Caco-2 (cell line): ENCODE results near the gene STK17A. TPM values are rescaled to one million over a fixed set of nuclear protein-coding genes. Genes with fewer than 3 reads are reported as not detected.

Source experiments
- Bru-seq: library from RNA; stranded (reverse); fragments of 400-500 nt; gene quantifications from one replicate; lab custom pipeline; 2021; lab: Mats Ljungman, UMichigan
- BruChase-seq, 2 experiments: library from RNA; stranded (reverse); fragments of 400-500 nt; gene quantifications; one replicate each; lab custom pipeline; 2021; lab: Mats Ljungman, UMichigan
- BruUV-seq: library from RNA; stranded (reverse); fragments of 400-500 nt; replicated peaks from 2 replicates; lab custom pipeline; 2021; lab: Mats Ljungman, UMichigan
- CTCF ChIA-PET: fragments of 300-600 bp; sonication (Branson Sonifier 250); formaldehyde crosslinking; loops from one replicate; lab custom pipeline; 2022; ENCODE audit warnings: antibody characterized with exemption; lab: Charles Lee
- POLR2A ChIA-PET: fragments of 300-600 bp; sonication (Branson Sonifier 250); formaldehyde crosslinking; loops from one replicate; lab custom pipeline; 2022; ENCODE audit warnings: antibody characterized with exemption; lab: Charles Lee
- DNase-seq, 2 experiments: peaks; one replicate each; pipeline versions ENCODE4 v3.0.0 to v3.0.0-alpha.2; 2020 to 2022
- H3K27me3 ChIP-seq: replicated peaks from 2 replicates; pipeline ENCODE4 v1.6.0; 2011; ENCODE audit warnings: low read length; ENCODE audit not compliant: control insufficient read depth, insufficient read depth
- H3K36me3 ChIP-seq: 2 replicates; pipeline ENCODE4 v1.5.1; 2011; ENCODE audit warnings: low read length; ENCODE audit not compliant: control insufficient read depth, insufficient read depth
- H3K4me1 ChIP-seq: fragments of 250-450 bp; sonication (Bioruptor Pico); 2 replicates; pipeline ENCODE4 v1.5.1; 2020; ENCODE audit warnings: mild to moderate bottlenecking
- H3K4me3 ChIP-seq: 2 replicates; pipeline ENCODE4 v1.5.1; 2011; ENCODE audit warnings: low read depth, mild to moderate bottlenecking, control low read depth, low read length
- H3K9me3 ChIP-seq: fragments of 250-450 bp; sonication (Bioruptor Pico); 2 replicates; pipeline ENCODE4 v1.5.1; 2020; ENCODE audit warnings: mild to moderate bottlenecking, moderate library complexity
- H3K27ac Mint-ChIP-seq: one replicate; pipeline ENCODE4 v1.8.0; 2022; ENCODE audit warnings: mixed read lengths; ENCODE audit not compliant: unreplicated experiment
- H3K27me3 Mint-ChIP-seq: one replicate; pipeline ENCODE4 v1.8.0; 2022; ENCODE audit warnings: mixed read lengths; ENCODE audit not compliant: insufficient read depth, unreplicated experiment
- H3K36me3 Mint-ChIP-seq: one replicate; pipeline ENCODE4 v1.8.0; 2022; ENCODE audit warnings: mild to moderate bottlenecking, mixed read lengths; ENCODE audit not compliant: insufficient read depth, unreplicated experiment
- H3K4me1 Mint-ChIP-seq: one replicate; pipeline ENCODE4 v1.8.0; 2022; ENCODE audit warnings: low read depth, mixed read lengths; ENCODE audit not compliant: unreplicated experiment
- H3K4me3 Mint-ChIP-seq: one replicate; pipeline ENCODE4 v1.8.0; 2022; ENCODE audit warnings: mild to moderate bottlenecking, moderate library complexity, mixed read lengths; ENCODE audit not compliant: unreplicated experiment
- H3K9me3 Mint-ChIP-seq: one replicate; pipeline ENCODE4 v1.8.0; 2022; ENCODE audit warnings: mixed read lengths; ENCODE audit not compliant: unreplicated experiment
- CTCF ChIP-seq, 2 experiments: fragments of 200-600 bp in 1 of 2; IDR thresholded peaks; 1 replicate in 1 of 2; 2 replicates in 1 of 2; pipeline versions ENCODE4 v1.5.1 to v1.8.0; 2011 to 2022; ENCODE audit warnings: antibody characterized with exemption in 1 of 2, control low read depth in 1 of 2, inconsistent platforms in 1 of 2, low read depth in 1 of 2, low read length in 1 of 2, mild to moderate bottlenecking in 1 of 2, moderate library complexity in 1 of 2; ENCODE audit not compliant: insufficient read depth in 1 of 2, severe bottlenecking in 1 of 2, unreplicated experiment in 1 of 2
- intact Hi-C: fragments of 100-400 bp; cut with micrococcal nuclease; formaldehyde crosslinking; loops from one replicate; pipeline ENCODE4 v1.10.0; 2022; ENCODE audit not compliant: unreplicated experiment
- long read RNA-seq: library from polyadenylated mRNA; stranded (forward); transcript quantifications from one replicate; pipeline ENCODE4 v2.0.0, GENCODE V29; 2022
- total RNA-seq: library from RNA; stranded (reverse); gene quantifications from 2 replicates; pipeline ENCODE4 v1.2.3, GENCODE V29; 2022

Gene STK17A
- 19.2 and 19.6 TPM in 2 replicates for total RNA-seq
- Bru-seq, nascent RNA = percentile 78 among the genes with signal in this experiment
- BruChase-seq, experiment 1, labeled RNA remaining after a 2-hour chase = percentile 76 among the genes with signal in this experiment
- percentile 64 among the genes with signal in this experiment for BruChase-seq, experiment 2, labeled RNA remaining after a 6-hour chase
- long read RNA-seq, transcript STK17A-201 (7 exons, 3,368 nt) = major isoform, 51 of 69 reads
- long read RNA-seq, partial matches to known transcripts = 5 of 69 reads
- long read RNA-seq, other reads (novel, unspliced or antisense) = 13 of 69 reads

DNA sequence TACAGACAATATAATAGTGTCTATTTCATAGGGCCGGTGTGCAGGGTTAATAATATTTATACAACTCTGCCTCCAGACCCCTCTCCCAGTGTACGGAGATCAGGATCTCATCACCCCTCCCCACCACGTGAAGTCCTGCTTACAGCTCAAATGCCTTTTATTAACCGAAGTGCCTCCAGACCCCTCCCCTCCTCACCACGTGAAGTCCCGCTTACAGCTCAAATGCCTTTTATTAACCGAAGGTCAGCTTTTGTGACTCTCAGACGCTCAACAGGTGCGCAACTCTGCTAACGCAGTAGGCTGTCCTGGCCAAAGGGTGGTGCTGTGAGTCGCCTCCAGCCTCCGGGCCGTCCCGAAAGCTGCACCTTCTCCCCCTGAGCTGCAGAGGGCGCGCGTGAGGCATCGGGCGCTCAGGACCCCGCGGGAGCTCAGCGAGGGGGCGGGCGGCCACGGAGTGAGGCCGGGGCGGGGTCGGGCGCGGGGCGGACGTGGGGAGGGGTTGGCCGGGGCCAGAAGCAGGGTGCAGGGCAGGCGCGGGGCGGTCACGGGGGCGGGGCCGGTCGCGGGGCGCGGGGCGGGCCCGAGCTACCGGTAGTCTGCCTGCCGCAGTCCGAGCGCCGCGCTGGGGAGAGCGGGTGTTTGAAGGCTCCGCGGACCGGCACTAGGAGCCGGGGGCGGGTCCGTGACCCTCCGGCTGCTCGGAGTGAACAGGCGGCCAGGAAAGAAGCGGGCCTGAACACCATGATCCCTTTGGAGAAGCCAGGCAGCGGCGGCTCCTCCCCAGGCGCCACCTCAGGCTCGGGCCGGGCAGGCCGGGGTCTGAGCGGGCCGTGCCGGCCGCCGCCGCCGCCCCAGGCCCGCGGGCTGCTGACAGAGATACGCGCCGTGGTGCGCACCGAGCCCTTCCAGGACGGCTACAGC, at the start of gene STK17A:
Gene STK17A, plus strand, starts transcription at position 606 of the 921 bp plus-strand sequence. Its CDS starts 136 bp downstream, at position 742.
- H3K4me1 Mint-ChIP-seq = peaks cover 10% of the 10 kb centered on the region
- peaks cover 18% of the 10 kb centered on the region for H3K36me3 Mint-ChIP-seq
- TF ChIP-seq CTCF (IDR thresholded peaks at IDR 0.05; ENCODE audit: insufficient read depth in 1 of 2, low read depth in 1 of 2, low read length in 1 of 2, severe bottlenecking in 1 of 2, unreplicated experiment in 1 of 2) = peak; percentile 96 to 99
- no peaks in the 10 kb centered on the region for H3K36me3 ChIP-seq
- intact Hi-C loops = loop anchor here (1.0 to 5.0 kb wide), 4 partner anchors 40 to 360 kb away; no protein-coding TSS in a partner anchor
- peak within 1 kb of the TSS; percentile 72 for H3K27ac Mint-ChIP-seq
- H3K9me3 Mint-ChIP-seq = no peaks in the 10 kb centered on the region
- peak; percentile 92 to 96 for DNase-seq
- no peaks in the 10 kb centered on the region for H3K27me3 Mint-ChIP-seq
- ChIA-PET CTCF (interaction anchor here (0.5 to 3.4 kb wide), 56 partner anchors 8 to 372 kb away, joined by 3 to 129 read pairs (median 5); partner anchors contain the start of genes BLVRA, COA1 and MRPS24), POLR2A (interaction anchor here (0.5 to 1.3 kb wide), 23 partner anchors 10 to 650 kb away, joined by 3 to 28 read pairs (median 5); partner anchors contain the start of genes COA1, DBNL, MRPL32 and MRPS24)
- no peaks in the 10 kb centered on the region for H3K27me3 ChIP-seq
- BruUV-seq = no TSS peak
- peak within 1 kb of the TSS; percentile 89 for H3K4me3 Mint-ChIP-seq
- H3K9me3 ChIP-seq = no peaks in the 10 kb centered on the region
- H3K4me3 ChIP-seq = peak within 1 kb of the TSS; percentile 64
- peaks cover 28% of the 10 kb centered on the region for H3K4me1 ChIP-seq

DNA sequence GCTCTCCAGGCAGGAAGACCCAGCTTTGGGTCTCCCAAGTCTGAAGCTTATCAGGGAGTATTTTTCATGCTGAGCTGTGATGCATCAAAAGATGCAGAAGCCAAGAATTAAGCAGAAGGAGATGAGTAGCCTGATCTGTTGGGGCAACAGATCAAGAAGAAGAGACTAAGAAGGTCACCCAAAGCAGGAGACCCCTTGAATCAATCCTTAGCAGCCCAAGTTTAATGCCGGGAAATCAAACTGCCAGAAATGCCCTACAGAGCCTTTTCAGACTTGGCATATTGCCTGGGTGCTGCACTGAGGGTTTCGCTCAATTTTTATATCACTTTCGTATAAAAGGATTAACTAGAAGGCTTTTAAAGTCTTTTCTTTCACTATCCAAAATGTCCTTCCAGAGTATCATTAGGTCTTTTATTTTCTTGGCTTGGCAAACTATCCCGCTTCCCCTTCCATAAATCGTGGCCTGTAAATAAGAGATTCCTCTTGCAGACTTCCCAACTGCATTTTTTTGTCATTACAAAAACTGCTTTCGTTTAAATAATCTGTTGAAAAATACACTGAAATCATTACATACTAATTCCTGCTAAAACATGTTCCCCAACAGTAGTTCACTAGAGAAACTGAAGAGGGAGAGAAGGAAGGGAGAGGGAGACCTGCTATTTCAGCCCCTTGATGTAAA, 49.0 kb upstream of the STK17A start:
- Histone ChIP-seq H3K36me3 (no peaks in the 10 kb centered on the region), H3K9me3 (no peaks in the 10 kb centered on the region), H3K4me3 (no peak overlapping the region), H3K27me3 (no peaks in the 10 kb centered on the region), H3K4me1 (peaks cover 44% of the 10 kb centered on the region)
- no peak overlapping the region for H3K27ac Mint-ChIP-seq
- no peak for TF ChIP-seq CTCF (IDR thresholded peaks at IDR 0.05; ENCODE audit: insufficient read depth in 1 of 2, low read depth in 1 of 2, low read length in 1 of 2, severe bottlenecking in 1 of 2, unreplicated experiment in 1 of 2)
- H3K4me1 Mint-ChIP-seq = peaks cover 19% of the 10 kb centered on the region
- H3K4me3 Mint-ChIP-seq = no peak overlapping the region
- BruUV-seq = no TSS peak
- ChIA-PET CTCF (no interaction called here), POLR2A (no interaction called here)
- DNase-seq = no peak
- H3K27me3 Mint-ChIP-seq = no peaks in the 10 kb centered on the region
- intact Hi-C loops = no loop called here
- no peaks in the 10 kb centered on the region for H3K9me3 Mint-ChIP-seq
- H3K36me3 Mint-ChIP-seq = no peaks in the 10 kb centered on the region
